GM23338 (cell line): ENCODE results near the gene HAPLN2.

Experiments
- CREB1 ChIP-seq: fragments of 250-450 bp; sonication (Bioruptor Pico); IDR thresholded peaks from 2 replicates; pipeline ENCODE4 v1.5.0; 2020; ENCODE audit warnings: low read depth, mild to moderate bottlenecking, moderate library complexity
- CTCF ChIP-seq, 2 experiments: fragments of 200-600 bp in 1 of 2; sonication (generic) in 1 of 2; conservative IDR thresholded peaks; 2 replicates each; pipeline versions ENCODE4 v1.5.1 to v1.6.1; 2016 to 2017; ENCODE audit warnings: antibody characterized with exemption in 2 of 2, low read depth in 2 of 2, mild to moderate bottlenecking in 2 of 2, moderate library complexity in 1 of 2
- JUNB ChIP-seq: IDR thresholded peaks from one replicate; pipeline ENCODE4 v1.6.1; 2016; ENCODE audit warnings: antibody characterized with exemption; ENCODE audit not compliant: unreplicated experiment

- TF ChIP-seq CREB1: no peak
- TF ChIP-seq CTCF (conservative IDR thresholded peaks at IDR 0.05; ENCODE audit: low read depth in 2 of 2): no peak
- TF ChIP-seq JUNB: no peak
Measured at GRCh38 chr1:156663178-156663577, 44.0 kb downstream of the HAPLN2 start.
